Mammary epithelial cell (primary cell): ENCODE results near the gene MSLN.
A peak's percentile ranks its signal among the peaks of the same experiment; 100 is the strongest.

Experiments used
- CTCF ChIP-seq, 2 donors: IDR thresholded peaks in 1 of 2; conservative IDR thresholded peaks in 1 of 2; 2 replicates each; pipeline ENCODE4 v1.5.1; 2011 to 2012; ENCODE audit warnings: inconsistent platforms in 2 of 2, low read length in 2 of 2, mild to moderate bottlenecking in 2 of 2, control low read depth in 1 of 2, low read depth in 1 of 2; ENCODE audit not compliant: insufficient read depth in 1 of 2; ENCODE audit errors: extremely low read depth in 1 of 2
- EZH2 ChIP-seq: IDR thresholded peaks from 2 replicates; pipeline ENCODE4 v1.6.1; 2012; ENCODE audit warnings: low read length, inconsistent platforms, borderline replicate concordance

- TF ChIP-seq CTCF (conservative IDR thresholded peaks at IDR 0.05 in 1 of 2, IDR thresholded peaks at IDR 0.05 in 1 of 2; ENCODE audit: extremely low read depth in 1 of 2, insufficient read depth in 1 of 2, low read depth in 1 of 2, low read length in 2 of 2) (peak; percentile 52 to 82), EZH2 (no peak)
Measured at GRCh38 chr16:785563-786535, 25.3 kb downstream of the MSLN start.
